ENCODE results near the gene UBTF. TPM values are rescaled to one million over a fixed set of nuclear protein-coding genes. Genes with fewer than 3 reads are reported as not detected.

Gene UBTF, protein sequence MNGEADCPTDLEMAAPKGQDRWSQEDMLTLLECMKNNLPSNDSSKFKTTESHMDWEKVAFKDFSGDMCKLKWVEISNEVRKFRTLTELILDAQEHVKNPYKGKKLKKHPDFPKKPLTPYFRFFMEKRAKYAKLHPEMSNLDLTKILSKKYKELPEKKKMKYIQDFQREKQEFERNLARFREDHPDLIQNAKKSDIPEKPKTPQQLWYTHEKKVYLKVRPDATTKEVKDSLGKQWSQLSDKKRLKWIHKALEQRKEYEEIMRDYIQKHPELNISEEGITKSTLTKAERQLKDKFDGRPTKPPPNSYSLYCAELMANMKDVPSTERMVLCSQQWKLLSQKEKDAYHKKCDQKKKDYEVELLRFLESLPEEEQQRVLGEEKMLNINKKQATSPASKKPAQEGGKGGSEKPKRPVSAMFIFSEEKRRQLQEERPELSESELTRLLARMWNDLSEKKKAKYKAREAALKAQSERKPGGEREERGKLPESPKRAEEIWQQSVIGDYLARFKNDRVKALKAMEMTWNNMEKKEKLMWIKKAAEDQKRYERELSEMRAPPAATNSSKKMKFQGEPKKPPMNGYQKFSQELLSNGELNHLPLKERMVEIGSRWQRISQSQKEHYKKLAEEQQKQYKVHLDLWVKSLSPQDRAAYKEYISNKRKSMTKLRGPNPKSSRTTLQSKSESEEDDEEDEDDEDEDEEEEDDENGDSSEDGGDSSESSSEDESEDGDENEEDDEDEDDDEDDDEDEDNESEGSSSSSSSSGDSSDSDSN
- polyA plus RNA-seq, result 14.7 to 23.0 TPM (median 20.5 TPM) in 3 replicates
- polyA plus RNA-seq (2011; ENCODE audit: low read depth), result 52.7 TPM
- 15.6 and 21.1 TPM in 2 replicates for polyA plus RNA-seq (2011; cell fraction: cytosol; rRNA removed)
- polyA plus RNA-seq (2011; cell fraction: nucleus; rRNA removed), result 37.8 and 39.2 TPM in 2 replicates
- 30.2 and 38.1 TPM in 2 replicates for polyA plus RNA-seq (2012; ENCODE audit: low replicate concordance)
- 9.3 to 36.6 TPM (median 15.2 TPM) in 3 replicates for polyA minus RNA-seq
- polyA minus RNA-seq (2011; cell fraction: cytosol; rRNA and poly(A)+ RNA removed), result 19.8 TPM
- polyA minus RNA-seq (2011; cell fraction: nucleus; rRNA and poly(A)+ RNA removed), result 13.9 and 17.8 TPM in 2 replicates

DNA sequence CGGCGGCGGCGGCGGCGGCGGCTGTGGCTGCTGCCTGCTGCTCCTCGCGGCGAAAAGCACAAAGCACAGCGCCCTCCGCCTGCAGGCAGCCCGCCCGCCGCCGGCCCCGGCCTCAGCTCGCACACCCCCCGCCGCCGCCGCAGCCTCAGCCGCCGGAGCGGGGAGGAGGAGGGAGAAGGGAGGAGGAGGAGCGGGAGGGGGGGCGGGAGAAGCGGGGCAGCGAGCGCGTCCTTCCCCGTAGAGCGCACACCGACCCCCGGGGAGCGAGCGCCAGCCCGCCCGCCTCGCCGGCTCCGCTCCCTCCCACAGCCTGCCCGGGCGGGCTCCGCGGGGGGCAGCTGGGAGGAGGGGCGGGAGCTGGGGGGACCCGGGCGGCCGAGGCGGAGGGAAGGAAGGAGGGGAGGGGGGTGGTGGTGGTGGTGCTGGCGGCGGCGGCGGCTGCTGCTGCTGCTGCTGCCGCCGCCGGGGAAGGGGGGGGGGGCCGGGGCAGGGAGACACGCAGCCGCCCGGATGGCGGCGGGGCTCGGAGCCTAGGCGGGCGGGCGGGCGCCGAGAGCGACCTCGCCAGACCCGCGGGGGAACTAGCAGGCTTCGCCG, at the start of gene UBTF:
Gene UBTF, minus strand, starts transcription at position 60 of the 597 bp plus-strand sequence. CDS start 1,446 bp downstream, outside the sequence.
- peaks cover 24% of the 10 kb centered on the region for H3K79me2 ChIP-seq (ENCODE audit: control insufficient read depth, insufficient read depth, low read length)
- FAIRE-seq, result no peak
- dilution Hi-C loops (cut with MboI; ENCODE audit: extremely low pct_ligation_motif_present, low sequenced_read_pairs), result no loop called here

More for the DNA sequence above, at the start of gene UBTF:
- no peak for DNase-seq (ENCODE audit: low read depth, low spot score)
- H3K9me3 ChIP-seq (ENCODE audit: control insufficient read depth, low read depth, low read length), result no peaks in the 10 kb centered on the region
- H3K27me3 ChIP-seq (ENCODE audit: control insufficient read depth, extremely low read depth, insufficient read depth, low read length), result no peaks in the 10 kb centered on the region
- H3K9ac ChIP-seq (ENCODE audit: control insufficient read depth, extremely low read depth, insufficient read depth, low read length), result peak within 1 kb of the TSS; percentile 87
- H3K4me2 ChIP-seq (ENCODE audit: control insufficient read depth, extremely low read depth, insufficient read depth, low read depth, low read length), result peak within 1 kb of the TSS; percentile 54
- peak within 1 kb of the TSS; percentile 76 for H3K27ac ChIP-seq (ENCODE audit: control insufficient read depth, insufficient read depth, low read length)
- no peak for TF ChIP-seq EZH2 (IDR thresholded peaks at IDR 0.05; ENCODE audit: low read length)
- TF ChIP-seq, protein P1, sequence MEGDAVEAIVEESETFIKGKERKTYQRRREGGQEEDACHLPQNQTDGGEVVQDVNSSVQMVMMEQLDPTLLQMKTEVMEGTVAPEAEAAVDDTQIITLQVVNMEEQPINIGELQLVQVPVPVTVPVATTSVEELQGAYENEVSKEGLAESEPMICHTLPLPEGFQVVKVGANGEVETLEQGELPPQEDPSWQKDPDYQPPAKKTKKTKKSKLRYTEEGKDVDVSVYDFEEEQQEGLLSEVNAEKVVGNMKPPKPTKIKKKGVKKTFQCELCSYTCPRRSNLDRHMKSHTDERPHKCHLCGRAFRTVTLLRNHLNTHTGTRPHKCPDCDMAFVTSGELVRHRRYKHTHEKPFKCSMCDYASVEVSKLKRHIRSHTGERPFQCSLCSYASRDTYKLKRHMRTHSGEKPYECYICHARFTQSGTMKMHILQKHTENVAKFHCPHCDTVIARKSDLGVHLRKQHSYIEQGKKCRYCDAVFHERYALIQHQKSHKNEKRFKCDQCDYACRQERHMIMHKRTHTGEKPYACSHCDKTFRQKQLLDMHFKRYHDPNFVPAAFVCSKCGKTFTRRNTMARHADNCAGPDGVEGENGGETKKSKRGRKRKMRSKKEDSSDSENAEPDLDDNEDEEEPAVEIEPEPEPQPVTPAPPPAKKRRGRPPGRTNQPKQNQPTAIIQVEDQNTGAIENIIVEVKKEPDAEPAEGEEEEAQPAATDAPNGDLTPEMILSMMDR (optimal IDR thresholded peaks at IDR 0.05 in 1 of 3, IDR thresholded peaks at IDR 0.05 in 1 of 3, conservative IDR thresholded peaks at IDR 0.05 in 1 of 3; ENCODE audit: extremely low read depth in 1 of 3, insufficient read depth in 2 of 3, low read length in 3 of 3), result peak in 1 of 3 experiments; percentile 19
- no peak within 1 kb of the TSS for H2AFZ ChIP-seq (ENCODE audit: control insufficient read depth, low read length)
- no peaks in the 10 kb centered on the region for H3K9me1 ChIP-seq (ENCODE audit: control insufficient read depth, extremely low read depth, insufficient read depth, low read length)
- H3K4me1 ChIP-seq (ENCODE audit: control insufficient read depth, extremely low read depth, insufficient read depth, low read length), result peaks cover 34% of the 10 kb centered on the region
- H3K36me3 ChIP-seq (ENCODE audit: control insufficient read depth in 2 of 2, extremely low read depth in 1 of 2, insufficient read depth in 2 of 2, low read length in 2 of 2), result peaks cover 18 to 27% of the 10 kb centered on the region in 2 experiments
- peak within 1 kb of the TSS; percentile 81 to 94 (median 89) for H3K4me3 ChIP-seq (ENCODE audit: control insufficient read depth in 2 of 3, extremely low read depth in 1 of 3, insufficient read depth in 2 of 3, low read depth in 1 of 3, low read length in 3 of 3)
- no peaks in the 10 kb centered on the region for H4K20me1 ChIP-seq (ENCODE audit: control insufficient read depth, extremely low read depth, insufficient read depth, low read length)
